HepG2 (cell line): ENCODE measurements around the gene BHLHE41. TPM values are rescaled to one million over a fixed set of nuclear protein-coding genes. Genes with fewer than 3 reads are reported as not detected.
A peak's percentile ranks its signal among the peaks of the same experiment; 100 is the strongest.

Experiments used
- GATA4 ChIP-seq: sonication (generic); IDR thresholded peaks from 2 replicates; pipeline ENCODE4 v1.6.1; 2016; ENCODE audit warnings: antibody characterized with exemption, low read depth, borderline replicate concordance
- HOXA3 ChIP-seq: sonication (generic); formaldehyde crosslinking; IDR thresholded peaks from 2 replicates; pipeline ENCODE4 v1.5.0; 2020; ENCODE audit warnings: missing genetic modification reagents
- IRF2 ChIP-seq: IDR thresholded peaks from 2 replicates; pipeline ENCODE4 v1.6.1; 2018; ENCODE audit warnings: missing genetic modification reagents, missing compliant biosample characterization
- KAT8 ChIP-seq: IDR thresholded peaks from 2 replicates; pipeline ENCODE4 v1.6.1; 2016; ENCODE audit warnings: missing genetic modification reagents, missing compliant biosample characterization
- MAZ ChIP-seq, 2 experiments: sonication (generic) in 1 of 2; formaldehyde crosslinking in 1 of 2; IDR thresholded peaks; 2 replicates each; pipeline versions ENCODE4 v1.5.0 to v1.6.1; 2012 to 2020; ENCODE audit warnings: low read depth in 2 of 2, mild to moderate bottlenecking in 2 of 2, borderline replicate concordance in 1 of 2, improper control_type of control experiment in 1 of 2, low read length in 1 of 2, missing genetic modification reagents in 1 of 2, moderate library complexity in 1 of 2
- MIXL1 ChIP-seq: IDR thresholded peaks from 2 replicates; pipeline ENCODE4 v1.6.1; 2016
- NFKB2 ChIP-seq: sonication (generic); formaldehyde crosslinking; IDR thresholded peaks from 2 replicates; pipeline ENCODE4 v1.4.0; 2020; ENCODE audit warnings: missing genetic modification reagents, borderline replicate concordance
- RARG ChIP-seq: sonication (generic); formaldehyde crosslinking; IDR thresholded peaks from 2 replicates; pipeline ENCODE4 v1.4.0; 2020; ENCODE audit warnings: low read depth, mild to moderate bottlenecking, missing genetic modification reagents
- ZNF136 ChIP-seq: sonication (generic); formaldehyde crosslinking; IDR thresholded peaks from 2 replicates; pipeline ENCODE4 v1.8.1; 2022; ENCODE audit warnings: low read depth, mild to moderate bottlenecking, moderate library complexity, missing genetic modification reagents
- ZNF17 ChIP-seq: sonication (generic); formaldehyde crosslinking; IDR thresholded peaks from 2 replicates; pipeline ENCODE4 v1.5.0; 2020; ENCODE audit warnings: mild to moderate bottlenecking, missing genetic modification reagents
- ZNF230 ChIP-seq: sonication (generic); formaldehyde crosslinking; IDR thresholded peaks from 2 replicates; pipeline ENCODE4 v1.4.0; 2020; ENCODE audit warnings: mild to moderate bottlenecking, missing genetic modification reagents
- ZNF431 ChIP-seq: sonication (generic); formaldehyde crosslinking; IDR thresholded peaks from 2 replicates; pipeline ENCODE4 v1.9.0; 2022; ENCODE audit warnings: missing genetic modification reagents, low read depth, mild to moderate bottlenecking, borderline replicate concordance
- ZNF605 ChIP-seq: sonication (generic); formaldehyde crosslinking; IDR thresholded peaks from 2 replicates; pipeline ENCODE4 v1.8.0; 2022; ENCODE audit warnings: mild to moderate bottlenecking, missing genetic modification reagents
- ZSCAN20 ChIP-seq: sonication (generic); formaldehyde crosslinking; IDR thresholded peaks from 2 replicates; pipeline ENCODE4 v1.4.0; 2020; ENCODE audit warnings: missing genetic modification reagents, mild to moderate bottlenecking, borderline replicate concordance
- polyA plus RNA-seq, 8 experiments: library from polyadenylated mRNA; depleted of rRNA in 3 of 8; stranded (reverse) in 7 of 8; unstranded in 1 of 8; fragments of >200 nt; fragmentation: Illumina TruSeq in 4 of 8; extraction: Trizol in 4 of 8; gene quantifications; 2 replicates each; pipeline versions ENCODE4 v1.2.1 to v1.2.3, GENCODE V29; 2011 to 2016; ENCODE audit warnings: low read depth in 4 of 8, missing spikeins in 1 of 8, mixed read lengths in 1 of 8; ENCODE audit not compliant: insufficient read depth in 1 of 8
- total RNA-seq, 5 experiments: library from RNA; depleted of rRNA; stranded (reverse); fragments of >200 nt; fragmentation: Illumina TruSeq; extraction: Trizol; gene quantifications; 2 replicates each; pipeline ENCODE4 v1.2.3, GENCODE V29; 2016; ENCODE audit warnings: low read depth in 1 of 5
- TF ChIP-seq, protein P1 (sequence below): sonication (generic); formaldehyde crosslinking; IDR thresholded peaks from 2 replicates; pipeline ENCODE4 v1.4.0; 2020; ENCODE audit warnings: mild to moderate bottlenecking, missing genetic modification reagents
- TF ChIP-seq, protein P2 (sequence below): sonication (generic); formaldehyde crosslinking; conservative IDR thresholded peaks from 2 replicates; pipeline ENCODE4 v1.8.0; 2022; ENCODE audit warnings: mild to moderate bottlenecking, moderate library complexity, missing genetic modification reagents
- TF ChIP-seq, protein P3 (sequence below): sonication (generic); formaldehyde crosslinking; IDR thresholded peaks from 2 replicates; pipeline ENCODE4 v1.4.0; 2020; ENCODE audit warnings: missing genetic modification reagents, borderline replicate concordance

BHLHE41 gene
- total and polyA plus RNA-seq, 2 of the 13 experiments (the other 11 are each of a cell fraction or from before 2014, with no cell fraction given): 0.03 TPM; not detected in 1

DNA sequence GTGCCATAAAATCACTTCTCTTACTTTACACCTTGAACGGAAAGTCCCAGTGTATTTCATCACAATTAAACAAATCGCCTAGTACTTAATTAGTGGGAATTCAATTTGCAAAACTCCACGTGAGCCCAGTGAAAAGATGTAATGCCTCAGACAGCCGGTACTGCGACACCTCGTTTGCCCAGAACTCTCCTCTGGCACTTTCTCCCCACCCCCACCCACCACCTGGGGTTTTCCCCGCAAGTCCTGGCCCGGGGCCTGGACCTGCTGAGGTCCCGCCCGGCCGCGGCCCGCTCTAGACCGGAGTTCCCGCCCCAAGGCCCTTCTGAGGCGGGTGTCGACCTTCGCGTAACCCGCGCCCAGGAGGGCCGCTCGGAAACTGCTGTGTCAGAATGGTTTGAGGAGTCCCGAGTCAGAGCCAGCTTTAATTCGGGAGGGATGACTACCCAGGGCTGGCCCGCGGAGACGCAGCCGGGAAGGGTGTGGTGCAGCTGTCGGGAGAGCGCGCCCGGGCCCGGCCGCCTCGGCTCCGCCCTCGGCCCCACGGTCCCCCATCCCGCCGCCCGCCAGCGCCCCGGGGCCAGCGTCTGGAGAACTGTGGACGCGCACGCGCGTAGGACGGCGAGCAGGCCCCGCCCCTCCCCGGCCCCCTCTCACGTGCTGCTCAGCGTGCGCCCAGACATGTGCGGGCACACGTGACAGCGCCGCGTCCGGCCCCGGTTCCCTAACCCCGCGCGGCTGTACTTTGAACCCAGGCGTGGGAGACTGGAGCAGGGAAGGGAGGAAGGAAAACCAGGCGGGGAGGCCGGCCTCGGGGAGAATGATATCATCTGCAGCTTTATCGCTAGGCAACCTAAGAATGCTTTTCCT is 10.8 kb downstream of the BHLHE41 start (continued):
- TF ChIP-seq, protein P1, sequence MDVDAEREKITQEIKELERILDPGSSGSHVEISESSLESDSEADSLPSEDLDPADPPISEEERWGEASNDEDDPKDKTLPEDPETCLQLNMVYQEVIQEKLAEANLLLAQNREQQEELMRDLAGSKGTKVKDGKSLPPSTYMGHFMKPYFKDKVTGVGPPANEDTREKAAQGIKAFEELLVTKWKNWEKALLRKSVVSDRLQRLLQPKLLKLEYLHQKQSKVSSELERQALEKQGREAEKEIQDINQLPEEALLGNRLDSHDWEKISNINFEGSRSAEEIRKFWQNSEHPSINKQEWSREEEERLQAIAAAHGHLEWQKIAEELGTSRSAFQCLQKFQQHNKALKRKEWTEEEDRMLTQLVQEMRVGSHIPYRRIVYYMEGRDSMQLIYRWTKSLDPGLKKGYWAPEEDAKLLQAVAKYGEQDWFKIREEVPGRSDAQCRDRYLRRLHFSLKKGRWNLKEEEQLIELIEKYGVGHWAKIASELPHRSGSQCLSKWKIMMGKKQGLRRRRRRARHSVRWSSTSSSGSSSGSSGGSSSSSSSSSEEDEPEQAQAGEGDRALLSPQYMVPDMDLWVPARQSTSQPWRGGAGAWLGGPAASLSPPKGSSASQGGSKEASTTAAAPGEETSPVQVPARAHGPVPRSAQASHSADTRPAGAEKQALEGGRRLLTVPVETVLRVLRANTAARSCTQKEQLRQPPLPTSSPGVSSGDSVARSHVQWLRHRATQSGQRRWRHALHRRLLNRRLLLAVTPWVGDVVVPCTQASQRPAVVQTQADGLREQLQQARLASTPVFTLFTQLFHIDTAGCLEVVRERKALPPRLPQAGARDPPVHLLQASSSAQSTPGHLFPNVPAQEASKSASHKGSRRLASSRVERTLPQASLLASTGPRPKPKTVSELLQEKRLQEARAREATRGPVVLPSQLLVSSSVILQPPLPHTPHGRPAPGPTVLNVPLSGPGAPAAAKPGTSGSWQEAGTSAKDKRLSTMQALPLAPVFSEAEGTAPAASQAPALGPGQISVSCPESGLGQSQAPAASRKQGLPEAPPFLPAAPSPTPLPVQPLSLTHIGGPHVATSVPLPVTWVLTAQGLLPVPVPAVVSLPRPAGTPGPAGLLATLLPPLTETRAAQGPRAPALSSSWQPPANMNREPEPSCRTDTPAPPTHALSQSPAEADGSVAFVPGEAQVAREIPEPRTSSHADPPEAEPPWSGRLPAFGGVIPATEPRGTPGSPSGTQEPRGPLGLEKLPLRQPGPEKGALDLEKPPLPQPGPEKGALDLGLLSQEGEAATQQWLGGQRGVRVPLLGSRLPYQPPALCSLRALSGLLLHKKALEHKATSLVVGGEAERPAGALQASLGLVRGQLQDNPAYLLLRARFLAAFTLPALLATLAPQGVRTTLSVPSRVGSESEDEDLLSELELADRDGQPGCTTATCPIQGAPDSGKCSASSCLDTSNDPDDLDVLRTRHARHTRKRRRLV (CRISPR knock-in tag): no peak
- TF ChIP-seq ZNF230 (CRISPR knock-in tag) (peak; percentile 78; the same call in 1 of the 2 replicates), ZNF17 (no peak), RARG (no peak), MIXL1 (peak; percentile 48; the same call in 1 of the 2 replicates), KAT8 (CRISPR knock-in tag) (peak; percentile 66), GATA4 (no peak), ZNF136 (0 out of 2 replicates have a peak, but pooled peaks have one; percentile 35), ZNF605 (CRISPR knock-in tag) (peak; percentile 55; the same call in 1 of the 2 replicates), ZNF431 (CRISPR knock-in tag) (0 out of 2 replicates have a peak, but pooled peaks have one; percentile 60), ZSCAN20 (CRISPR knock-in tag) (0 out of 2 replicates have a peak, but pooled peaks have one; percentile 49), MAZ (IDR thresholded peaks at IDR 0.05; ENCODE audit: borderline replicate concordance, low read depth, low read length) (peak; percentile 86), MAZ (CRISPR knock-in tag; IDR thresholded peaks at IDR 0.05; ENCODE audit: low read depth) (peak; percentile 91), IRF2 (peak; percentile 77), NFKB2 (CRISPR knock-in tag) (peak; percentile 93; the same call in 1 of the 2 replicates), HOXA3 (CRISPR knock-in tag) (peak; percentile 85)
- TF ChIP-seq, protein P2, sequence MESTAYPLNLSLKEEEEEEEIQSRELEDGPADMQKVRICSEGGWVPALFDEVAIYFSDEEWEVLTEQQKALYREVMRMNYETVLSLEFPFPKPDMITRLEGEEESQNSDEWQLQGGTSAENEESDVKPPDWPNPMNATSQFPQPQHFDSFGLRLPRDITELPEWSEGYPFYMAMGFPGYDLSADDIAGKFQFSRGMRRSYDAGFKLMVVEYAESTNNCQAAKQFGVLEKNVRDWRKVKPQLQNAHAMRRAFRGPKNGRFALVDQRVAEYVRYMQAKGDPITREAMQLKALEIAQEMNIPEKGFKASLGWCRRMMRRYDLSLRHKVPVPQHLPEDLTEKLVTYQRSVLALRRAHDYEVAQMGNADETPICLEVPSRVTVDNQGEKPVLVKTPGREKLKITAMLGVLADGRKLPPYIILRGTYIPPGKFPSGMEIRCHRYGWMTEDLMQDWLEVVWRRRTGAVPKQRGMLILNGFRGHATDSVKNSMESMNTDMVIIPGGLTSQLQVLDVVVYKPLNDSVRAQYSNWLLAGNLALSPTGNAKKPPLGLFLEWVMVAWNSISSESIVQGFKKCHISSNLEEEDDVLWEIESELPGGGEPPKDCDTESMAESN (CRISPR knock-in tag): peak; percentile 85
- TF ChIP-seq, protein P3, sequence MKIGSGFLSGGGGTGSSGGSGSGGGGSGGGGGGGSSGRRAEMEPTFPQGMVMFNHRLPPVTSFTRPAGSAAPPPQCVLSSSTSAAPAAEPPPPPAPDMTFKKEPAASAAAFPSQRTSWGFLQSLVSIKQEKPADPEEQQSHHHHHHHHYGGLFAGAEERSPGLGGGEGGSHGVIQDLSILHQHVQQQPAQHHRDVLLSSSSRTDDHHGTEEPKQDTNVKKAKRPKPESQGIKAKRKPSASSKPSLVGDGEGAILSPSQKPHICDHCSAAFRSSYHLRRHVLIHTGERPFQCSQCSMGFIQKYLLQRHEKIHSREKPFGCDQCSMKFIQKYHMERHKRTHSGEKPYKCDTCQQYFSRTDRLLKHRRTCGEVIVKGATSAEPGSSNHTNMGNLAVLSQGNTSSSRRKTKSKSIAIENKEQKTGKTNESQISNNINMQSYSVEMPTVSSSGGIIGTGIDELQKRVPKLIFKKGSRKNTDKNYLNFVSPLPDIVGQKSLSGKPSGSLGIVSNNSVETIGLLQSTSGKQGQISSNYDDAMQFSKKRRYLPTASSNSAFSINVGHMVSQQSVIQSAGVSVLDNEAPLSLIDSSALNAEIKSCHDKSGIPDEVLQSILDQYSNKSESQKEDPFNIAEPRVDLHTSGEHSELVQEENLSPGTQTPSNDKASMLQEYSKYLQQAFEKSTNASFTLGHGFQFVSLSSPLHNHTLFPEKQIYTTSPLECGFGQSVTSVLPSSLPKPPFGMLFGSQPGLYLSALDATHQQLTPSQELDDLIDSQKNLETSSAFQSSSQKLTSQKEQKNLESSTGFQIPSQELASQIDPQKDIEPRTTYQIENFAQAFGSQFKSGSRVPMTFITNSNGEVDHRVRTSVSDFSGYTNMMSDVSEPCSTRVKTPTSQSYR (CRISPR knock-in tag): peak; percentile 58
